Astrocyte of the spinal cord (primary cell): Measurements from ENCODE around the gene TAMM41.

Experiments used
- DNase-seq: peaks from one replicate; pipeline ENCODE4 v3.0.0; 2011; ENCODE audit warnings: low read depth, low spot score
- H3K4me3 ChIP-seq: 2 replicates; pipeline ENCODE4 v1.5.1; 2011; ENCODE audit warnings: low read depth, mild to moderate bottlenecking, low read length, moderate library complexity
- in situ Hi-C: cut with HindIII; loops from 2 replicates; pipeline ENCODE4 v1.10.0; 2017; ENCODE audit warnings: low sequenced_read_pairs
- TF ChIP-seq, protein P1 (sequence below): IDR thresholded peaks from 2 replicates; pipeline ENCODE4 v1.5.1; 2012; ENCODE audit warnings: low read depth, mild to moderate bottlenecking, low read length, inconsistent platforms

Gene TAMM41

DNA sequence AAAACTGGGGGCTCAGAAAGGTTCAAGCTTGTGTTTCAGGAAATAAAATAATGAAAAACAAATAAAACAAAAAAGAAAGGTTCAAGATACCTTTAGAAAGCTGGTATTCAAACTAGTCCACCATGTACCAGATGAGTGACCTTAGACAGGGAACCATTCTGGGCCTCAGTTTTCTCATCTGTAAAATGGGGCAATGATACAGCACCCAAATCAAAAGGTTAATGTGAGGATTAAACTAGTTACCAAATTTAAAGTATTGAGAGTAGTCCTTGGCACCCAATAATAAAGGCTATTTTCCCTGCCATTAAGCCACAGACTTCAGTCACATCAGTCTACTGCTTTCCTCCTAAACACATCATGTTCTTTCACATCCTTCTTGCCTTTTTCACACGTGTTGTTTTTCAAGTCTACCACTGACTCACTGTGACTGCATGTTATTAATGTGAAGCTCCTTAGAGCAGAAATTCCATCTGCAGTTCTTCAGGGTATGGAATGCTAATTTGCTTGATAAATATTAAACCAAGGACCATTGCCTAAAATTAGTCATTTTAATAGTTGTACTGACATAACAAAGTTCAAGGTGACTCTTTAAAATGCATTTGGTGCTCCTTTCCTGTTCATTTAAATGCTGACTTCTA is 19.9 kb downstream of the TAMM41 start:
- DNase-seq: peak; percentile 32
- TF ChIP-seq, protein P1, sequence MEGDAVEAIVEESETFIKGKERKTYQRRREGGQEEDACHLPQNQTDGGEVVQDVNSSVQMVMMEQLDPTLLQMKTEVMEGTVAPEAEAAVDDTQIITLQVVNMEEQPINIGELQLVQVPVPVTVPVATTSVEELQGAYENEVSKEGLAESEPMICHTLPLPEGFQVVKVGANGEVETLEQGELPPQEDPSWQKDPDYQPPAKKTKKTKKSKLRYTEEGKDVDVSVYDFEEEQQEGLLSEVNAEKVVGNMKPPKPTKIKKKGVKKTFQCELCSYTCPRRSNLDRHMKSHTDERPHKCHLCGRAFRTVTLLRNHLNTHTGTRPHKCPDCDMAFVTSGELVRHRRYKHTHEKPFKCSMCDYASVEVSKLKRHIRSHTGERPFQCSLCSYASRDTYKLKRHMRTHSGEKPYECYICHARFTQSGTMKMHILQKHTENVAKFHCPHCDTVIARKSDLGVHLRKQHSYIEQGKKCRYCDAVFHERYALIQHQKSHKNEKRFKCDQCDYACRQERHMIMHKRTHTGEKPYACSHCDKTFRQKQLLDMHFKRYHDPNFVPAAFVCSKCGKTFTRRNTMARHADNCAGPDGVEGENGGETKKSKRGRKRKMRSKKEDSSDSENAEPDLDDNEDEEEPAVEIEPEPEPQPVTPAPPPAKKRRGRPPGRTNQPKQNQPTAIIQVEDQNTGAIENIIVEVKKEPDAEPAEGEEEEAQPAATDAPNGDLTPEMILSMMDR: no peak
- H3K4me3 ChIP-seq: no peak overlapping the region
- in situ Hi-C loops: no loop called here

- no peak overlapping the region for H3K4me3 ChIP-seq
- TF ChIP-seq, protein P1: no peak
- in situ Hi-C loops: no loop called here
- DNase-seq: peak; percentile 8
These were observed 21.4 kb downstream of the TAMM41 start for GRCh38 chr3:11825301-11825700.

DNA sequence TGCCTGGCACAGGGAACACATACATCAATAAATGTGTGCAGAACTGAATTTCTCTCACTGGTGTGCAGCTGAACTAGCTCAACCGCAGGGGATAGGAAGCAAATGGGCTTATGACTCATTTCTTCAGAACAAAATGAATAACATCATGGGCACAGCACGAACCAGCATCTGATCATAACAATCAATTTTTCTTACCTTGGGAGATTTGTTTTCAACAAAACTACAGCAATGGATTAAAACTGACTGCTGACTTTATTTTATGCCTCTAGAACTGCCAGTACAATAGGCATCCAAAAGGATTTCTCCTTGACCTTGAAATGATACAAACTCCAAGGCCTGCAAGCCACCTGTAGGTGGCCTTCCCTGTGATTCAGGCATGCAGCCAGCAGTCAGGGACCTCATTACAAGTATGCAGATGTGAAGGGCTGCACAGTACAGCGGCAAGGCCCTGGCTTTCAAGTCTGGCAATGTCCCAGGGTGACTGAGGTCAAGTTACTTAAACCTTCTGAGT is 26.1 kb downstream of the TAMM41 start:
- in situ Hi-C loops: no loop called here
- peak; percentile 75 for DNase-seq
- TF ChIP-seq, protein P1: peak; percentile 47
- H3K4me3 ChIP-seq: no peak overlapping the region

DNA sequence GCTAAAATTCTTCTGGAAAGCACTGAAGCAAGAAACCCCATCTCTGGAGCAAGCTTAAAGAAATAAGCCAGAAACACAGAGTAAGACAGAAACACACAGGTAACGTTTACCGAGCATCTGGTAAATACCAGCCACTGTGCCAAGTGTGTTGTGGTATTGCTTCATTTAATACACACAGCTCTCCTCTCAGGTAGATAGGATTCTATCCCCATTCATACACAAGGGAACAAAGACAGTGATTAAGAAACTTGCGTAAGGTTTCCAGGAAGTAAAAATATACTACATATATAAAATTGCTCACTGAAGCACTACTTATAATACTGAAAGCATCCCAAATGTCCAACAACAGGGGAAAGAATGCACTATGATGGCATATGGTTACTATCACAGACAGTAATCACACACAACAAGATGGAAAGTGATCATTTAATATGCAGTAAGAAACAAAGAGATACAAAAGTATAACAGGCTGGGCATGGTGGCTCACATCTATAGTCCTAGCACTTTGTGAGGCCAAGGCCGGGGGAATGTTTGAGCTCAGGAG is 27.5 kb downstream of the TAMM41 start:
- TF ChIP-seq, protein P1: no peak
- DNase-seq: no peak
- in situ Hi-C loops: no loop called here
- H3K4me3 ChIP-seq: no peak overlapping the region

DNA sequence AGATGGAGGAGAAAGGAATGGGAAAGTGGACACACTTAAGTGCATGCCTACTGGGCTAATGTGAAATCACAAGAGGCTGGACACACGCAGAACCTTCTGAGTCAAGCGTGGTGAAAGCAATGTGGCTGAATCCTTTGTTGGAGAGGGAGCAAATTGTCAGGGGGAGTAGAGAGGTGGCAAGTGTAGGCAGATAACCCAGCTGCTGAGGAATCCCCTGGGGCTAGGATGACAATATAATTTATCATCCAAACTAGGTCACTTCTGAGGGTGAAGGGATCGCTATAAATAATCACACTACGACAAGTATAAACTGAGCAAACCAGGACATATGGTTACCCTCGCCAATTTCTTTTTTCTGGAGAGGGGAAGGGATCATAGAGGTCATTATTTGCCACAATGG is 28.7 kb downstream of the TAMM41 start:
- H3K4me3 ChIP-seq: no peak overlapping the region
- DNase-seq: peak; percentile 10
- in situ Hi-C loops: no loop called here
- TF ChIP-seq, protein P1: no peak

DNA sequence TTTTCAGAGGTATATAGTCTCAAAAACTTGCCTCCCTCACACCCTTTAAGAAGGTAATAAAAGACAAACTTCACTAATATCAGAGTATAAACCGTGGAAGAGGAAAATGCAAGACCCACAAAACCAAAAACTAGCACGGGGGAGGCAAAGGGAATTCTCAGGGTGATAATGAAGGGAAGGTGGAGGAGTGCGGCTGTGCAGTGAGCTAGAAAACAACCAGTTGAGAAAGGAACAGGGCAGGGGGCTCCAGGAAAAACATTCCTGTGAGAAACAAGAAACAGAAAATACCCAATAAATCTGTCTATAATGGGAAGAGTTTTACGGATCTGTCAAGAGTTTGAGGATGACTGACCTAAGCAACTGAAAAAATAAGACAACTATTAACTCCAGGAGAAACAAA is 31.6 kb downstream of the TAMM41 start:
- in situ Hi-C loops: no loop called here
- no peak overlapping the region for H3K4me3 ChIP-seq
- no peak for DNase-seq
- TF ChIP-seq, protein P1: no peak
